GM19455 (cell line): ENCODE data around the gene SYT8.

ENCODE experiments used
- ATAC-seq: cut with Tn5 transposase; IDR thresholded peaks from one replicate; pipeline ENCODE4 v1.9.1; 2021; ENCODE audit not compliant: unreplicated experiment

The SYT8 gene

DNA sequence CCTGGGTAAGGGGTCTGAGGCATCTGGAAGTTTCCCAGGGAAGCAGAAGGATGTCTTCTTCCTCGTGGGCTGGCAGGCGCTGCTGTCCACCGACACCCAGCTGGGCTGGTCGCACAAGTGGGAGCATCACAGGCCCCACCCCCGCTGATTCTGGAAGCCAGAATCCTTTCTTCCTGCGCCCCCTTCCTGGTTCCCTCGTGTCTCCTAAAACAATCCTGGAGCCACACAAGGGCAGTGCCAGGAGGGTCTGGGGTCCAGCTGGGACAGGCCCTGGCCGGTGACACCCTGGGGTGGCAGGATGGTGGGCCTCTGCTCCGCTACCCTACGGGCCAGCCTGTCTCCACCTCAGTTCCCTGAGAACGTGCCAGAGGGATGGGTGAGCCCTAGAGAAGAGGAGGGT lies 22.3 kb downstream of the SYT8 start:
- ATAC-seq: no peak

GRCh38 chr11:1858154-1858553 lies 23.4 kb downstream of the SYT8 start:
- no peak for ATAC-seq

- ATAC-seq: no peak
Observed at GRCh38 chr11:1858576-1858975, 23.8 kb downstream of the SYT8 start.

- no peak for ATAC-seq
Observed at GRCh38 chr11:1859004-1859403, 24.2 kb downstream of the SYT8 start.

DNA sequence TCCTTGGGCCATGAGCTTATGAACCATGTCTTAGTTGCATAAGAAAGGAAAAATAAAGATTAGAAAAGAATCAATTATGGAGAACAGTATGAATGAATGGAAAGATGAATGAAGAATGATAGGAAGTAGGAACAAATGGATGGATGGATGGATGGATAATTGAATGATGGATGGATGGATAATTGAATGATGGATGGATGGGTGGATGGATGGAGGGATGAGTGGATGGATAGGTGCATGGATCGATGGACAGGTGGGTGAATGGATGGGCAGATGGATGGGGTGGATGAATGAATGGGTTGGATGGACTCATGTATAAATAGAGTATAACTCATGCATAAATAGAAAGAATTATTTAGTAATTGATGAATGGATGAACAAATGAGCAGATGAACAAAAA lies 25.3 kb downstream of the SYT8 start:
- no peak for ATAC-seq

DNA sequence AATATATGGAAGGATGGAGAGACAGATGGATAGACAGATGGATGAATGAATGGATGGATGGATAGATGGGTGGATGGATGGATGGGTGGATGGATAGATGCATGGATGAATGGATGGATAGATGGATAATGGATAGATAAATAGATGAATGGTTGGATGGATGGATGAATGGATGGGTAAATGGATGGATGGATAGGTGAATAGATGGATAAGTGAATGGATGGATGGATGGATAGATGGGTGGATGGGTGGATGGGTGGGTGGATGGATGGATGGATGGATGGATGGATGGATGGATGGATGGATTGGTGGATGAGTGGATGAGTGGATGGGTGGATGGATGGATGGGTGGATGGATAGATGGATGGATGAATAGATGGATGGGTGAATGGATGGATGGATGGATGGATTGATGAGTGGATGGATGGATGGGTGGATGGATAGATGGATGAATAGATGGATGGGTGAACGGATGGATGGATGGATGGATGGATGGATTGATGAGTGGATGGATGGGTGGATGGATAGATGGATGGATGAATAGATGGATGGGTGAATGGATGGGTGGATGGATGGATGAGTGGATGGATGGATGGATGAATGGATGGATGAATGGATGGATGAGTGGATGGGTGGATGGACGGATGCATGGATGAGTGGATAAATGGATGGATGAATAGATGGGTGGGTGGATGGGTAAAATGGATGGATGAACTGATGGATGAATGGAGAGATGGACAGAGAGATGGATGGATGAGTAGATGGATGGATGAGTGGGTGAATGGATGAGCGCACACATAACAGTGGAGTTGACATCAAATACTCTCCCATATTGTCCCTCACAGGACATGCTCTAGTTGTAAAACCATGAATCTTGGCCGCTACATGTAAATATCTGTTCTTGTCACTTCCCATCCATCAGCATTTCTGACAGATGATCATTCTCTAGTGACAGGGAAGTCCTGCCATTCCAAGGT lies 26.9 kb downstream of the SYT8 start:
- no peak for ATAC-seq

DNA sequence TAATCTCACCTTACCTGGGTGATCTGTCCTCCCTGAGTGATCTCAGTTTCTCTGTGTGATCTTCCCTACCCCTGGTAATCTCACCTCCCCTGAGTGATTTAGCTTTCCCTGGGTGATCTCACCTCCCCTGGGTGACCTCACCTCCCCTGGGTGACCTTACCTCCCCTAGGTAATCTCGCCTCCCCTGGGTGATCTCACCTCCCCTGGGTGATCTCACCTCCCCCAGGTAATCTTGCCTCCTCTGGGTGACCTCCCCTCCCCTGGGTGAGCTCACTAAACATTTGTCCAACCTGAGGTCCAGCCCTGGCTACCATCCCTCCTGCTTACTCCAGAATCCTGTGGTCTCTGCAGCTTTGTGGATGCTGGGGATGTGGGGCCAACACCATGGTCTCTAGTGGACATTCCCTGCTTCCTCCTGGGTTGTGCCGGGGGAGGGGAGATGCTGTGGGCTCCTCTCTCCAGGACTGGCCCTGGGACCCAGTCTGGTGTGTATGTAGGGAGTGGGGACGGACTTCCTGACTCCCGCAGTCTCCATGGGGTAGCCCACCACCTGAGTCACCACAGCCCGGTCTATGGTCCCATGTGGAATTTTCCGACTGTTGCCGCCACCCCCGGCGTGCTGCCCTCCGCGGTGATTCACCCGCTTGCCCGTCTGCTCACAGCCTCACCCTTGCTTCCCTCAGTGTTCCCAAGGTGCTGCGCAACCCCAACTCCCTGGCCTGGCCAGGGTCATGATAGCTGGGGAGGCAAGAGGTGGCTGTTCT lies 28.0 kb downstream of the SYT8 start:
- ATAC-seq: no peak

DNA sequence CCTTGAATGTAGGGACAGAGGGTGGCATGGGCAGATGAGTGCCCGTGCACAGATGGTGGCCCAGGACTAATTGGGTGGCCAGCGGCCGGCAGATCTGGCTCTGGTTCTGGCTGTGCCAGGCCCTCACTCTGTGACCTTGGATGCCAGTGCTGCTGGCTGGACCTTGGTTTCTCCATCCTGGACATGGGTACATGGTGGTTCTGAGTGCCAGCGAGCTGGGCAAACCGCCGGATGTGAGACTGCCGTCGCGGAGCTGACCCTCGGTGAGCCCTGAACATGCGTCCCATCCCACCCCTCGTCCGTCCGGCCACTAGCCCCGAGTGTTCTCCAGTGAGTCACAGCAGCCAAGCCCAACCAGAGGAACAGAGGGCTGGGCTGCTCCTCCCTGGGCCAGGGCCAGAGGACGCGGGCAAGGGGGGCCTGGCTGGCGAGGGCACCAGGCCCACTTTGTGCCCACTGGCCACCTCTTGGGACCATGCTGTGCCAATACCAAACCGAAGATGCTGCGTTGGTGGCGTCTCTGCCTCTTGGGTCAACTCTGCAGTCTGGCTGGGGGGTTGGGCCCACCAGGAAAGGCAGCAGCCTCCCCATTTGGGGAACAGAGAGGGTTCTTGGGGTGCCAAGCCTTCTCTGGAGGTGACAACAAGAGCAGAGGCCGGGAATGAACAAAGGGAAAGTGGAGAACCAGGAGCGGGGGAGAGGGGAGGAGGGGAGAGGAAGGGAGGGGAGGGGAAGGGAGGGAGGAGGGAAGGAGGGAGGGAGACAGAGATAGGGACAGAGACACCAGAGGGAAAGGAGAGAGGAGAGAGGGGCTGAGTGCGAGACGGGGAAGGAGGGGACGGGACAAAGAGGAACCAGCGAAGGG lies 28.8 kb downstream of the SYT8 start:
- ATAC-seq: no peak

DNA sequence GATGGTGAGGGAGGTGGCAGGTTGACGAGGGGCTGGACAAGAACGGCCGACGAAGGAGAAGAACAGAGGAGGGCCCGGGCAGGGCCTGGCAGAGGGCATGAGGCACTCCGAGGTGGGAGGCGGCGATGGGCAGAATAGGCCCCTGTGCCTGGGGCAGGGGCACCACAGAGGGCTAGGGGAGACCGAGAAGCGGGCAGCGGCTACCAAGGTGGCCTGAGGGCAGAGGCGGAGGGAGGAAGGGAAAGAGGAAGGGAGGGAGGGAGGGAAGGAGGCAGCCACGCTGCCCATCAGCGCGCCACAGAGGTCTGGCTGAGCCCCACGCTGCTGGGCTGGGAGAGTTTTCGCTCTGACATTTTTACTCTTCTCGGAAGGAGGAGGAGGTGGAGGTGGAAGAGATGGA lies 29.4 kb downstream of the SYT8 start:
- no peak for ATAC-seq

DNA sequence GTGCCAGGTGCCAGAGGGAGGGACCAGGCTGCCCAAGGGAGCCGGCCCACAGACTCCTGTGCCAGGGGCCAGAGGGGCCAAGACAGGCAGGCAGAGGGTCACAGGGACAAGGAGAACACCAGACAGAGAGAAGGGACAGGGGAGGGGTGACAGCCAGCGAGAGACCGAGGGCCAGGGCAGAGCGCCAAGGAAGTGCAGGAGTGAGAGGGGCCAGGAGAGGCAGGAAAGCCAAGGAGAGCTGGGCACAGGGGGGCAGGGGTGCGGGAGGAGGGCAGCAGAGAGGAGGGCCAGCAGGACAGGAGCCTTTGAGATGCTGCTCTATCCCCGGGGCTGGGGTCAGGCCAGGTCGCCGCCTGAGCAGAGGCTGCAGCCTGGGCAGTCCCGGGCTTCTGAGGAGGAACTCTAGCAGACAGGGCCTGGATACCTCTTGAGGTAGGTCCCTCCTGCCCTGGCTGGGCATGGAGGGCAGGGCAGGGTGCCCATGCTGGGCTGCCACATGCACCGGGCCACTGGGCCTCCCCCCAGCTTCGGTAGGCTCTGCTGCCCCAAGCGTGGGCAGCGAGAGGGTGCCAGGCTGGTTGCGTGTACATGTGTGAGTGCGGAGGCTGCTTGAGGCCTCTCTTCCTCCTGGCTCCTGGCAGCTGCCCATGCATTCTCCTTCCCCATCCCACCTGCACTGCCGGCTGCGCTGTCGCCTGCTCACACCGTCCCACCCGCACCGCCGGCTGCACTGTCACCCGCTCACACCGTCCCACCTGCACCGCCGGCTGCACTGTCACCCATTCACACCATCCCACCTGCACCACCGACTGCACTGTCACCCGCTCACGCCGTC lies 30.3 kb downstream of the SYT8 start:
- no peak for ATAC-seq

DNA sequence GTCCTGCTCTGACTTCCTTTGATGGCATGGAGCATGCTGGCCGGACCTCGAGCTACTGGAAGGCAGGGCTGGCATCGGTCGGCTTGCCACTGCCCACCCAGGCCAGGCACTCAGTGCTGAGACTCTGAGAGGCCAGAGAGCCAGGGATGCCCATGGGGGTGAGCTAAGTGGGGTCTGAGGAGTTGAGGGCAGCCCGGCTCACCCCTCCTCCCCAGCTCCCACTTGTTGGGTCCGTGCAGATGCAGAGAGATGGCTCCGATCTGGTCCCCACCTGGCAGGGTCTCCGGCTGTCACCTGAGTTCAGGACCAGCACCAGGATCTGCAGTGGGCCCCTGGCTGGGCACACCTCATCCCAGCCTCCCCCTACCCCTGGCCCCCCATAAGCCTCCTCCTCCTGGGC lies 31.4 kb downstream of the SYT8 start:
- ATAC-seq: no peak

- no peak for ATAC-seq
Observed at GRCh38 chr11:1866776-1867175, 32.0 kb downstream of the SYT8 start.

DNA sequence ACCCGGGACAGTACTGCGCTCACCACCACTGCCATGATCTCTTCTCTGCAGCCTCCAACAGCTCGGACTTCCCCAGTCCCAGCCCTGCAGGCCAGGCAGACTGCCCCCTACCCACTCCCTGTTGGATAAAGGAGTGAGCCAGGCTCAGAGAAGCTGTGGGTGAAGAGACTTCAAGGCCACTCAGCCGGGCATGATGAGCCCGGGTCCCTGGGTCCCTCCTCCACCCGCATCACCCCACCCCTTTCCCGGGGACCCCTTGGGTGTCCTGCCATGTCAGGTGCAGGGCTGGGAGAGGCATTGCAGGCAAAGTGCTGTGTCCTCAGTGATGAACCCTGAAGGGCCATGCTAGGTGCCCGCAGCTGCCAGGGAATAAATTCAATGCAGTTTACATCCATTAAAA lies 32.6 kb downstream of the SYT8 start:
- ATAC-seq: no peak

GRCh38 chr11:1868056-1868635 lies 33.4 kb downstream of the SYT8 start:
- ATAC-seq: no peak

DNA sequence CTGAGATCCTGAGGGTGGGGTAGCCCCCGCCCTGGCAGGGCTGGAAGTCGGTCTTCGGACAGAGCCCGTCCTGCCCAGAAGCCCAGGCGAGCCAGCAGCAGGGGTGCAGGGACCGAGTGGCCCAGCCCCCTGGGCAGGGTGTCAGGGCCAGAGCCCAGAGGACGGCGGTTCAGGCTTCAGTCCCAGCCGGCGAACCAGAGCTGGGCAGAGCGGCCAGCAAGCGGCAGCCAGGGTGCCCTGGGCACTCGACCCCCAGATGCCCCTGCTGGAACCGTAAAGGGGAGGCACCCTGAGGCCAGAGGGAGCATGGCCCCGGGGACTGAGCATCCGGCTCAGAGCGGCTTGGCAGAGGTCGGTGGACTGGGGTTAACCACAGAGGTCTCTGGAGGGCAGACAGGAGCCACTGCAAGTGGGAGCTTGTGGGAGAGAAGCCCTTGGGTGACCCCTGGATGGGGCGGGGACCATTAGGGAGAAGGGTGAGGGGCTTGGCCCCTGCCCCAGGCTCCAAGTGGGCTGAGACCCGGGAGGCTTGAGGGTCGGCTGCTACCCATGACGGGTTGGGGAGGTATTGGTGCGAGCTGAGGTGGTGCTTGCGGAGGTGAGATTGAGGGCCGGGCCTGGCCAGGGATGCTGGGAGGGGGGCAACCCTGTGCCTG lies 34.0 kb downstream of the SYT8 start:
- ATAC-seq: no peak

GRCh38 chr11:1869427-1870325 lies 34.9 kb downstream of the SYT8 start:
- no peak for ATAC-seq

DNA sequence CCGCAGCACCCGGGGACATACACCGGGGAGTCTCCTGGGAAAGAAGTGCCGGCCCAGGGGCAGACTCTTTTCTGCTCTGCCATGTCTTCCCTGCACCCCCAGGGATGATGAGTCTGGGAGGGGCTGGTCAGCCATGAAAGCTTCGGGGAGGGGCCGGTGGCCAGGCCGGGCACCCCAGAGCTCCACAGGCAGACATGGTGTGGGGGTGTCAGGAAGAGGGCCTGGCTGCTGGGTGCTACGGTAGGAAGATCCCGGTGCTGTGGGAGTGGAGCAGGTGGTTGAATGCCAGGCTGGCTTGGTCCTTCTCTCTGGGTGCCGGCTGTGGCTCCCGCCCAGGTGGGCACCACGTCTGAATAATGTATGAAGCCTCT lies 35.5 kb downstream of the SYT8 start:
- ATAC-seq: no peak

DNA sequence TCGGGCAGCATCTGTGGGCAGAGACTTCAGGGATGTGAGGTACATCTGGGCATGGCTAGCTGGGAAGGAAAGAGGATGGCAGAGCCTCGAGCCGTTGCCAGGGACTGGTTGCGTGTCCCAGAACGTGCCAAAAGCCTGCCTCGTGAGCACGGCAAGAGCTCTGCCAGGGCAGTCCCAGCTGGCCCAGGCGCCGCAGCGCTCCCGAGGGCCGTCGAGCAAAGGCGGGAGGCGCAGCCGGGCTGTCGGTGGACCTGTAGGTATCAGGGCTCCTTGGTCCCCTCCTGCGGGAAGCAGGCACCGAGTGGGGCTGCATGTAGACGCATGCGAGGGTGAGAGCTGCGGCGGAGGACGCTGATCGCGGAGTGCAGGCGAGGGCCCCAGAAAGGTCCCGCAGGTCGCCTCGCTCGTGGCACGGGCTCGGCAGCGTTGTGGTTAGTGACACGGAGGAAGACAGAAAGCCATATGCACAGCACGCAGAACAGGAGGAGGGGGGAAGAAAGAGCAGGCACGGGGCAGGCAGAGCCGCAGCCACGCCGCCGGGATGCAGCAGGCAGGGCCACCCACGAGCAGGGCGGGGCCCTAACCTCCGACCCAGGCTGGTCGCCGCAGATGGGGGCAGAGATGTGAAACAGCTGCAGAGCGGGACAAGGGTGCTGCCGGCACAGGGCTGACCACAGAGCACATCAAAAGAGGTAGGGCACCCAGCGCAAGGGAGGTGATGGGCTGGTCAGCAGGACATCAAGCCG lies 36.1 kb downstream of the SYT8 start:
- ATAC-seq: no peak
